Suprapubic skin (tissue), 3 donors: ENCODE data around the gene ZNF652.

ENCODE experiments used
- CTCF ChIP-seq, 2 donors: fragments of 200-600 bp in 1 of 2; fragments of 450-650 bp in 1 of 2; sonication (generic) in 1 of 2; IDR thresholded peaks; one replicate each; pipeline ENCODE4 v1.5.1; 2016 to 2019; ENCODE audit warnings: antibody characterized with exemption in 2 of 2, mild to moderate bottlenecking in 1 of 2, moderate library complexity in 1 of 2
- POLR2A ChIP-seq, 2 donors: fragments of 450-650 bp; IDR thresholded peaks; one replicate each; pipeline ENCODE4 v1.6.1; 2017; ENCODE audit warnings: antibody characterized with exemption in 2 of 2, mild to moderate bottlenecking in 2 of 2, moderate library complexity in 2 of 2

DNA sequence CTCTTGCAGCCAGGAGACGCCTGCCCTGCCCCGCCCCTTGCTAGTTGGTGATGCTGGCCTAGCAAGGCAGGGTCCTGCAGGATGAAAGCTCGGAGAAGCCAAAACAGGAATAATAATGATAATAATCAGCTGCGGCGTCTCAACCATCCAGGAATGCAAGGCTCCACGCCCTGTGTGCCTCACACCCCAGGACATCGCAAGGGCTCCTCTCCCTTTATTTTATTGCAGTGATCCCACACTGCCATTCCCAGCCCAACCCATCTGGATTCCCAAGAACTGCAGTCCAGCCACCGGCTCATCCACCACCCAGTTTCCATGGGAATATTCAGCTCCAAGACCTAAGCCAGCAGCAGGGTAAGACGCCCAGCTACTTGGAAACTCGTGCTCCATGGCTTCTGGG, 21.0 kb upstream of the ZNF652 start:
- no peak for TF ChIP-seq POLR2A (IDR thresholded peaks at IDR 0.05)
- no peak for TF ChIP-seq CTCF (IDR thresholded peaks at IDR 0.05)
